Endothelial cell of umbilical vein (primary cell): ENCODE results near the gene LTBP1.

Experiments
- EZH2 ChIP-seq: IDR thresholded peaks from 2 replicates; pipeline ENCODE4 v1.6.1; 2012; ENCODE audit warnings: borderline replicate concordance, low read depth, mild to moderate bottlenecking, moderate library complexity, low read length, inconsistent platforms; ENCODE audit not compliant: severe bottlenecking
- POLR2A ChIP-seq: IDR thresholded peaks from 2 replicates; pipeline ENCODE4 v1.6.1; 2012; ENCODE audit warnings: low read depth, mild to moderate bottlenecking, control low read depth, low read length
- TF ChIP-seq, protein P1 (sequence below), 2 donors: IDR thresholded peaks; 1 replicate in 1 of 2; 2 replicates in 1 of 2; pipeline ENCODE4 v1.5.1; 2011; ENCODE audit warnings: low read length in 2 of 2, mild to moderate bottlenecking in 2 of 2, moderate library complexity in 2 of 2, control low read depth in 1 of 2, inconsistent platforms in 1 of 2, low read depth in 1 of 2; ENCODE audit not compliant: insufficient read depth in 1 of 2; ENCODE audit errors: extremely low read depth in 1 of 2

DNA sequence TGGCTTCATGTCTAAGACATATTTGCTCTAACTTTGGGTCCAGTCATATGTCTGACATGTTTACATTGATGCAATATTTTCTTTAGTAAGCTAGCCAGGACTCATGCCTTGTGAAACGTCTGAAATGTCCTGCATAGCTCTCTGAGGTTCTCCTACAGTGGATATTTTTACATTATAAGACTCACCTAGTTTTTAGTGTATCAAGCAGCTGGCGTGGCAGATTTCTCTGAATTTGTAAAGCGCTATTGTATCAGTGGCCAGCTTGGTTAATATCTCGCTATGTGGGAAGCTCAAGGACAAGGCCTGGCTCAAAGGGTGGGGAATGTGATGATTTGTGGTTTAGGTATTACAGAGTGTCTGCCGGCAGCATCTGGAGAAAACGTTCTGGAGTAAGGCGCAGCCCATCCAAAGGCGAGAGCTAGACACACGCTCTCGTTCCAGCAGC lies 164.3 kb downstream of the LTBP1 start:
- TF ChIP-seq EZH2 (no peak), POLR2A (no peak)
- TF ChIP-seq, protein P1, sequence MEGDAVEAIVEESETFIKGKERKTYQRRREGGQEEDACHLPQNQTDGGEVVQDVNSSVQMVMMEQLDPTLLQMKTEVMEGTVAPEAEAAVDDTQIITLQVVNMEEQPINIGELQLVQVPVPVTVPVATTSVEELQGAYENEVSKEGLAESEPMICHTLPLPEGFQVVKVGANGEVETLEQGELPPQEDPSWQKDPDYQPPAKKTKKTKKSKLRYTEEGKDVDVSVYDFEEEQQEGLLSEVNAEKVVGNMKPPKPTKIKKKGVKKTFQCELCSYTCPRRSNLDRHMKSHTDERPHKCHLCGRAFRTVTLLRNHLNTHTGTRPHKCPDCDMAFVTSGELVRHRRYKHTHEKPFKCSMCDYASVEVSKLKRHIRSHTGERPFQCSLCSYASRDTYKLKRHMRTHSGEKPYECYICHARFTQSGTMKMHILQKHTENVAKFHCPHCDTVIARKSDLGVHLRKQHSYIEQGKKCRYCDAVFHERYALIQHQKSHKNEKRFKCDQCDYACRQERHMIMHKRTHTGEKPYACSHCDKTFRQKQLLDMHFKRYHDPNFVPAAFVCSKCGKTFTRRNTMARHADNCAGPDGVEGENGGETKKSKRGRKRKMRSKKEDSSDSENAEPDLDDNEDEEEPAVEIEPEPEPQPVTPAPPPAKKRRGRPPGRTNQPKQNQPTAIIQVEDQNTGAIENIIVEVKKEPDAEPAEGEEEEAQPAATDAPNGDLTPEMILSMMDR (IDR thresholded peaks at IDR 0.05; ENCODE audit: extremely low read depth in 1 of 2, insufficient read depth in 1 of 2, low read depth in 1 of 2, low read length in 2 of 2) = no peak
